ENCODE results near the gene TAPT1. TPM values are rescaled to one million over a fixed set of nuclear protein-coding genes. Genes with fewer than 3 reads are reported as not detected.

TAPT1 gene
- total RNA-seq, 1 donor = 21.1 TPM

DNA sequence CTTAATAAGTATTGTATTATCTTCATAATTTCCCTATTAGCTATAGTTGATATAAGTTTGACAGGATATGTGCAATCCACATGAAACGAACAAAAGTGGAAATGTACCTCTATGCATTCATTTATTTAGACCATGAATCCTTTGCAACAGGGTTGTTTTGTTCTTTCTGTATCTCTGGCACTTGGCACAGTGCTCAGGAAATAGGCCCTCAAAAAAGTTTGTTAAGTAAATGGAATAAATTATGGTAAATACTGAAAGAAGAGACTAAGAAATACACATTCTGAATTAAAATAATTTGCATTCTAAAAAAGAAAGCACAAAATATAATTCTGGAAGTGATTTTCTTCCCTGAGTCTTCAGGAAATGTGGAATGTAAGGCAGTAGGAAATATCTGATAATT is 39.3 kb downstream of the TAPT1 start:
- TF ChIP-seq, protein P1, sequence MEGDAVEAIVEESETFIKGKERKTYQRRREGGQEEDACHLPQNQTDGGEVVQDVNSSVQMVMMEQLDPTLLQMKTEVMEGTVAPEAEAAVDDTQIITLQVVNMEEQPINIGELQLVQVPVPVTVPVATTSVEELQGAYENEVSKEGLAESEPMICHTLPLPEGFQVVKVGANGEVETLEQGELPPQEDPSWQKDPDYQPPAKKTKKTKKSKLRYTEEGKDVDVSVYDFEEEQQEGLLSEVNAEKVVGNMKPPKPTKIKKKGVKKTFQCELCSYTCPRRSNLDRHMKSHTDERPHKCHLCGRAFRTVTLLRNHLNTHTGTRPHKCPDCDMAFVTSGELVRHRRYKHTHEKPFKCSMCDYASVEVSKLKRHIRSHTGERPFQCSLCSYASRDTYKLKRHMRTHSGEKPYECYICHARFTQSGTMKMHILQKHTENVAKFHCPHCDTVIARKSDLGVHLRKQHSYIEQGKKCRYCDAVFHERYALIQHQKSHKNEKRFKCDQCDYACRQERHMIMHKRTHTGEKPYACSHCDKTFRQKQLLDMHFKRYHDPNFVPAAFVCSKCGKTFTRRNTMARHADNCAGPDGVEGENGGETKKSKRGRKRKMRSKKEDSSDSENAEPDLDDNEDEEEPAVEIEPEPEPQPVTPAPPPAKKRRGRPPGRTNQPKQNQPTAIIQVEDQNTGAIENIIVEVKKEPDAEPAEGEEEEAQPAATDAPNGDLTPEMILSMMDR (IDR thresholded peaks at IDR 0.05; ENCODE audit: insufficient read depth, low read length) = no peak
- DNase-seq (ENCODE audit: low read depth) = no peak
- no peak overlapping the region for H3K4me3 ChIP-seq (ENCODE audit: low read depth, low read length)

DNA sequence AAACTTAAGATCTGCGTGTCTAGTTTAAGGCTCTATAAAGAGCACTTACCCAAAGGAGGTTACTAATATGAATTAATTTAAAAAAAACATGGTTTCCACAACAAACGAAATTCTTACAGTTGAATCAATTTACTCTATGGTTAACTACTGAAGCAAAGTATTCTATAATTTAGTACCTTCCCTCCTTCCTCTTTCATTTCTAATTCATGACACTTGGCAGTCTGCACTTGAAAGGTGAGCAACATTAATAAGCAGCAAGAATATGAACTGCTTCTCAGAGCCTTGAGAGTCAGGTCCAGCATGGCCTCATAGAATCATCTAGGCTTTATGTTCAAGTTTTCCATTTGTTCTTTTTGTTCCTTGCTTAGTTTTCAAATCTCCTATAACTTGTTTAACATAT is 42.7 kb downstream of the TAPT1 start:
- TF ChIP-seq, protein P1 (IDR thresholded peaks at IDR 0.05; ENCODE audit: insufficient read depth, low read length) = no peak
- H3K4me3 ChIP-seq (ENCODE audit: low read depth, low read length) = no peak overlapping the region
- DNase-seq (ENCODE audit: low read depth) = no peak

DNA sequence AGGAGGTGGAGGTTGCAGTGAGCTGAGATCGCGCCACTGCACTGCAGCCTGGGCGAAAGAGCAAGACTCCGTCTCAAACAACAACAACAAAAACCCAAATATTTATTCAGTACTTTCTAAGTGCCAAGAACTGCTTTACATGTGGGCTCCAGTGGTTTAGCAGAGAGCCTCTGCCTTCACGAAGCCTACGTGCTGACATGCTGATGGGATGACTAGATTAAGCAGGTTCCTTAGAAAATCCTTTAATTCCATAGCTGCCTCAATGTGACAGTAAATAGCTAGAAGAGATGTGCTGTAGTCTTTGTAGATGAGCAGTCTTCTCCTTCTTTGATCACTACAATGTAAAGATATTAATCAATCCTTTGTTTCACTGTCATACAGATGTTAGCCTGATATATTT is 49.6 kb downstream of the TAPT1 start:
- no peak for DNase-seq (ENCODE audit: low read depth)
- H3K4me3 ChIP-seq (ENCODE audit: low read depth, low read length) = no peak overlapping the region
- TF ChIP-seq, protein P1 (IDR thresholded peaks at IDR 0.05; ENCODE audit: insufficient read depth, low read length) = no peak

DNA sequence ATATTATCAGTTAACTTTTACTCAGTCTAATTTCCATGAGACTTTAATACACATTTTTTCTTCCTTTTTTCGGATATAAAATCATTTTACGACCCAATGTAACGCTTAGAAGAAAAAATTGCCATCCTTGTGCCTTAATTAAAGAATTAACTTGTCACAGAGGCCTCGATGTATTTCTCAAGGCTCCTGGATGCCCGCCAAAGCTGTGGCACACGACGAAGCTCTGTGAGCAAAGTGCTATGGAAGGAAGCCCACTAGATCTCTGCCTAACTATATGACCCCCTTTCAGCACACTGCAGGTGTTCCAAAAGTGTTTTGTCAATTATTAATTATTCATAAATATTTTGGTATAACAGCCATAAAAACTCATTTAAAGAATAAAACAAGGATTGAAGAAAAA is 54.4 kb downstream of the TAPT1 start:
- DNase-seq (ENCODE audit: low read depth) = no peak
- TF ChIP-seq, protein P1 (IDR thresholded peaks at IDR 0.05; ENCODE audit: insufficient read depth, low read length) = no peak
- H3K4me3 ChIP-seq (ENCODE audit: low read depth, low read length) = no peak overlapping the region

DNA sequence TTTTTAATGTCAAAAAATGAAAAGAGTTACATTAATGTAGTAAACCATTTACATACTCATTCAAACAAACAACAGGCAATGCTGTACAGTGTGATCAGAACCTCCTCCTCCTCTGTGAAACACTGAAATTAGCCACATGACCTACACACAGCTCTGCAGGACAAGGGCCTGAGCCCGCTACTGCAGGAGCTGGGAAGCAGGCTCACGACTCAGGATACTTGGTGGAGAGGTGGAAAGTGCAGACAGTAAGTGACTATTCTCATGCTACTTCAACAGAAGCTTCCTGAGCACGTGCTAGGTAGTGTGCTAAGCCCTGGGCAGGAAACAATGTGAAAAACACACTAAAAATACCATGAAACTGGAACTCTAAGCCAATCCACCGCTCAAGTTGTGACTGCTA is 56.8 kb downstream of the TAPT1 start:
- TF ChIP-seq, protein P1 (IDR thresholded peaks at IDR 0.05; ENCODE audit: insufficient read depth, low read length) = no peak
- H3K4me3 ChIP-seq (ENCODE audit: low read depth, low read length) = no peak overlapping the region

DNA sequence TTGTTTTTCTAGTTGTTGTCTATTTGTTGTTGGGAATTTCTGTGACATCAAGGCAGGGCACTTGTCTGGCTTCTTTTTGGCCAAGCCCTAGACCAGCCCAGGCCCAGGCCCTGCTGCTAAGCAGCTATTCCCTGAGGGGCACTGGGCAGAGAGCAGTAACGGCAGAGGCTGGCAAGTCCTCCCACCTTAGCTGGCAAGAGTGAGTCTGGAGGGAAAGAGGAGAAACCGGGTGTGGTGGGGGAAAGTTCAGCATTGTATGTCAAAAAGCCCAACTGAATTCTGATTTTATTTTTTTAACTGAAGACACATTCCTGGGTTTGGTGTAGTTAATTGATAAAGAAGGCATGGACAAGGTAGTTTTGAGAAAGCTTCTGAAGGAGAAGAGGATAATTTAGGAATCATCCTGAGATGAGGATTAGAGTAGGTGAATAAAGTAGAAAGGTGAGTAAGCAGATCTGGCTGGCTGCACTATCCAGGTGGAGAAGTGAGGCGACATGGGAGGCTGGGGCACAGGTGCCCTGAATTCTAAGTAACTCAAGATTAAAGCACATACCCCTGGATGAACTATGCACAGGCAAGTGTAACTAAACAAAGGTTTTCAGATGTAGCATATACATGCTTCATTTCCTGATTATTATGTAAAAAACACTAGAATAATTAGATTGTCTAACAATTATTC is 57.4 kb downstream of the TAPT1 start:
- TF ChIP-seq, protein P1 (IDR thresholded peaks at IDR 0.05; ENCODE audit: insufficient read depth, low read length) = no peak
- DNase-seq (ENCODE audit: low read depth) = no peak
- H3K4me3 ChIP-seq (ENCODE audit: low read depth, low read length) = no peak overlapping the region

More for the DNA sequence above, 56.8 kb downstream of the TAPT1 start:
- no peak for DNase-seq (ENCODE audit: low read depth)

DNA sequence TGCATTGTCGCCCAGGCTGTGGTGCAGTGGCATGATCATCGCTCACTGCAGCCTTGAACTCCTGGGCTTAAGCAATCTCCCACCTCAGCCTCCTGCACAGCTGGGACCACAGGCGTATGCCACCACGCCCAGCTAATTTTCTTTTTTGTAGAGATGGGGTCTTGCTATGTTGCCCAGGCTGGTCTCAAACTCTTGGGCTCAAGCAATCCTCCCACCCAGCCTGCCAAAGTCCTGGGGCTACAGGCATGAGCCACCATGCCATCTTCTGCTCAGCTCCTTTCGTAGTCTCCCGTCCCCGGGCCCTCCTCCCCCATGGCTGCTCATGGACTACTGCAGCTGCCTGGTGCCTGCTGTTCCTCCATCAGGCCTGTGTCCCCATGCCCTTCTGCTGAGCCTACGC is 58.1 kb downstream of the TAPT1 start:
- no peak for DNase-seq (ENCODE audit: low read depth)
- H3K4me3 ChIP-seq (ENCODE audit: low read depth, low read length) = no peak overlapping the region
- TF ChIP-seq, protein P1 (IDR thresholded peaks at IDR 0.05; ENCODE audit: insufficient read depth, low read length) = no peak
